ENCODE measurements around the gene ADGRL2.

DNA sequence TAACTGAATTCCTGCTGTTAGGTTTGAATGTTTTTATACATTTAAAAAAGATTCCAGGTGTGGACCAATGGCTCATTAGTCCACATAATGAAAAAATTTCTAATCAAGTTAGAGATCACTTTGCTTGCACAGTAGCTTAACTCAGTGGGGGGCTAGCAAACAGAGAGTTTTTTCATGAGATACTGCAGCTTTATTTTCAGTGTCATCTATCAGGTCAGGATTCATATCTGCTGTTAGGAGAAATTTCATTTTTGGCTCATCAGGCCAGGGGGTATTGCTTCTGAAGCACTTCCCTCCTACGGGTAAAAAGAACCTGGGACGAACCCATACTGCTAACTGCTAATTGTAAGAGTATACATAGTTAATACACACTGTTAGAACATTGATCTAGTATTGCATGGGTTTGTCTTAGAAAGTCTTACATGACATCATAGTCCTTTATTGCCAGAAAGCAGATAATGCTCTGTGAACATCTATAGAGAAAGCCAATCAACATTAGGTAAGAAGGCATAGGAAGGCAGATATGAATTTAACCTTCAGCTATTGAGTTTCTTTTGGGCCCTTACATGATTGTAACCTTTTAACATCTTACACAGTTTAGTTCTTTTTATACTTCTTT, 38.0 kb downstream of the ADGRL2 start:
- no peak for TF ChIP-seq EZH2 (IDR thresholded peaks at IDR 0.05; ENCODE audit: borderline replicate concordance, low read length)
- TF ChIP-seq, protein P1, sequence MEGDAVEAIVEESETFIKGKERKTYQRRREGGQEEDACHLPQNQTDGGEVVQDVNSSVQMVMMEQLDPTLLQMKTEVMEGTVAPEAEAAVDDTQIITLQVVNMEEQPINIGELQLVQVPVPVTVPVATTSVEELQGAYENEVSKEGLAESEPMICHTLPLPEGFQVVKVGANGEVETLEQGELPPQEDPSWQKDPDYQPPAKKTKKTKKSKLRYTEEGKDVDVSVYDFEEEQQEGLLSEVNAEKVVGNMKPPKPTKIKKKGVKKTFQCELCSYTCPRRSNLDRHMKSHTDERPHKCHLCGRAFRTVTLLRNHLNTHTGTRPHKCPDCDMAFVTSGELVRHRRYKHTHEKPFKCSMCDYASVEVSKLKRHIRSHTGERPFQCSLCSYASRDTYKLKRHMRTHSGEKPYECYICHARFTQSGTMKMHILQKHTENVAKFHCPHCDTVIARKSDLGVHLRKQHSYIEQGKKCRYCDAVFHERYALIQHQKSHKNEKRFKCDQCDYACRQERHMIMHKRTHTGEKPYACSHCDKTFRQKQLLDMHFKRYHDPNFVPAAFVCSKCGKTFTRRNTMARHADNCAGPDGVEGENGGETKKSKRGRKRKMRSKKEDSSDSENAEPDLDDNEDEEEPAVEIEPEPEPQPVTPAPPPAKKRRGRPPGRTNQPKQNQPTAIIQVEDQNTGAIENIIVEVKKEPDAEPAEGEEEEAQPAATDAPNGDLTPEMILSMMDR (conservative IDR thresholded peaks at IDR 0.05 in 1 of 2, IDR thresholded peaks at IDR 0.05 in 1 of 2; ENCODE audit: extremely low read depth in 1 of 2, insufficient read depth in 1 of 2, low read depth in 1 of 2, low read length in 2 of 2), result no peak
